ENCODE results near the gene HMGN4. TPM values are rescaled to one million over a fixed set of nuclear protein-coding genes. Genes with fewer than 3 reads are reported as not detected.

HMGN4 gene
- total and polyA plus RNA-seq, 9 of the 15 experiments (the other 6 are each of a cell fraction or from before 2014, with no cell fraction given) = 35.4 to 134 (median 94.1) TPM

- TF ChIP-seq ZNF592 (IDR thresholded peaks at IDR 0.05) (peak; percentile 97), ZNF12 (CRISPR knock-in tag; IDR thresholded peaks at IDR 0.05) (peak; percentile 81; the same call in 1 of the 2 replicates), SMARCA5 (IDR thresholded peaks at IDR 0.05) (0 out of 2 replicates have a peak, but pooled peaks have one; percentile 7), ZNF354B (CRISPR knock-in tag; IDR thresholded peaks at IDR 0.05) (no peak), NR2F6 (CRISPR knock-in tag; IDR thresholded peaks at IDR 0.05) (no peak), RERE (CRISPR knock-in tag; IDR thresholded peaks at IDR 0.05; ENCODE audit: borderline replicate concordance) (0 out of 2 replicates have a peak, but pooled peaks have one; percentile 89), CREM (IDR thresholded peaks at IDR 0.05; ENCODE audit: low read depth) (no peak; the same call in 1 of the 2 replicates), TAL1 (IDR thresholded peaks at IDR 0.05) (peak; percentile 2; the same call in 1 of the 2 replicates), ZNF197 (CRISPR knock-in tag; IDR thresholded peaks at IDR 0.05; ENCODE audit: low read depth) (peak; percentile 84; the same call in 1 of the 2 replicates), TEAD1 (CRISPR knock-in tag; IDR thresholded peaks at IDR 0.05) (peak; percentile 60 to 90; a peak in 3 of 4 replicates), TCF7L2 (IDR thresholded peaks at IDR 0.05; ENCODE audit: low read depth, low read length) (no peak), SIRT6 (IDR thresholded peaks at IDR 0.05; ENCODE audit: low read depth, low read length) (no peak), FOSL1 (tag; conservative IDR thresholded peaks at IDR 0.05) (no peak), RBM34 (IDR thresholded peaks at IDR 0.05; ENCODE audit: borderline replicate concordance, insufficient read depth, low read length) (no peak), CEBPG (CRISPR knock-in tag; IDR thresholded peaks at IDR 0.05) (0 out of 2 replicates have a peak, but pooled peaks have one; percentile 24), CEBPG (tag; conservative IDR thresholded peaks at IDR 0.05 in 1 of 2, IDR thresholded peaks at IDR 0.05 in 1 of 2) (no peak), ZFP30 (CRISPR knock-in tag; IDR thresholded peaks at IDR 0.05; ENCODE audit: borderline replicate concordance) (no peak), SAFB (IDR thresholded peaks at IDR 0.05; ENCODE audit: borderline replicate concordance, low read depth, low read length) (no peak), YBX1 (IDR thresholded peaks at IDR 0.05) (no peak)
These were observed 16.4 kb upstream of the HMGN4 start (continued) for GRCh38 chr6:26521600-26522391.

Measured in K562 (cell line).